Measurements from ENCODE around the gene EDA.

EDA gene

GRCh38 chrX:69615779-69616456 lies at the start of gene EDA:
Gene EDA (plus strand): TSS chrX:69616113.
- DNase-seq (ENCODE audit: low read depth in 2 of 2) = peak; percentile 65 to 71

GRCh38 chrX:69568828-69569227 lies 47.1 kb upstream of the EDA start:
- no peak for DNase-seq (ENCODE audit: low read depth in 2 of 2)

- no peak for DNase-seq (ENCODE audit: low read depth in 2 of 2)
Measured at GRCh38 chrX:69597399-69597798, 18.5 kb upstream of the EDA start.

- DNase-seq (ENCODE audit: low read depth in 2 of 2) = no peak
Measured at GRCh38 chrX:69600182-69600581, 15.7 kb upstream of the EDA start.

- DNase-seq (ENCODE audit: low read depth in 2 of 2) = no peak
Measured at GRCh38 chrX:69603566-69604194, 12.2 kb upstream of the EDA start.

GRCh38 chrX:69605521-69605920 lies 10.4 kb upstream of the EDA start:
- no peak for DNase-seq (ENCODE audit: low read depth in 2 of 2)

GRCh38 chrX:69607616-69608015 lies 8.3 kb upstream of the EDA start:
- DNase-seq (ENCODE audit: low read depth in 2 of 2) = no peak

GRCh38 chrX:69613946-69614345 lies 2.0 kb upstream of the EDA start:
- DNase-seq (ENCODE audit: low read depth in 2 of 2) = no peak

GRCh38 chrX:69614886-69615285 lies 1.0 kb upstream of the EDA start:
- DNase-seq (ENCODE audit: low read depth in 2 of 2) = no peak

- DNase-seq (ENCODE audit: low read depth in 2 of 2) = no peak
Measured at GRCh38 chrX:69615342-69615741, 571 bp upstream of the EDA start.

- no peak for DNase-seq (ENCODE audit: low read depth in 2 of 2)
Measured at GRCh38 chrX:69616457-69617203, 717 bp downstream of the EDA start.

- DNase-seq (ENCODE audit: low read depth in 2 of 2) = no peak
Measured at GRCh38 chrX:69618803-69619202, 2.9 kb downstream of the EDA start.

- DNase-seq (ENCODE audit: low read depth in 2 of 2) = no peak
Measured at GRCh38 chrX:69626129-69626528, 10.2 kb downstream of the EDA start.

GRCh38 chrX:69627744-69628143 lies 11.8 kb downstream of the EDA start:
- no peak for DNase-seq (ENCODE audit: low read depth in 2 of 2)

- no peak for DNase-seq (ENCODE audit: low read depth in 2 of 2)
Measured at GRCh38 chrX:69630147-69630546, 14.2 kb downstream of the EDA start.

- no peak for DNase-seq (ENCODE audit: low read depth in 2 of 2)
Measured at GRCh38 chrX:69664693-69665092, 48.8 kb downstream of the EDA start.

- DNase-seq (ENCODE audit: low read depth in 2 of 2) = no peak
Measured at GRCh38 chrX:69670001-69670555, 54.2 kb downstream of the EDA start.

GRCh38 chrX:69674891-69675290 lies 59.0 kb downstream of the EDA start:
- DNase-seq (ENCODE audit: low read depth in 2 of 2) = no peak

- DNase-seq (ENCODE audit: low read depth in 2 of 2) = no peak
Measured at GRCh38 chrX:69705818-69706217, 89.9 kb downstream of the EDA start.

GRCh38 chrX:69718102-69718501 lies 102.2 kb downstream of the EDA start:
- no peak for DNase-seq (ENCODE audit: low read depth in 2 of 2)

- no peak for DNase-seq (ENCODE audit: low read depth in 2 of 2)
Measured at GRCh38 chrX:69724307-69724706, 108.4 kb downstream of the EDA start.

- DNase-seq (ENCODE audit: low read depth in 2 of 2) = no peak
Measured at GRCh38 chrX:69740317-69740716, 124.4 kb downstream of the EDA start.

- no peak for DNase-seq (ENCODE audit: low read depth in 2 of 2)
Measured at GRCh38 chrX:69741721-69742120, 125.8 kb downstream of the EDA start.

Data from fibroblast of skin of left biceps (primary cell).